Heart right ventricle (tissue), 16 donors: ENCODE measurements around the gene RB1. TPM values are rescaled to one million over a fixed set of nuclear protein-coding genes. Genes with fewer than 3 reads are reported as not detected.

ENCODE experiments used
- ATAC-seq, 8 donors: fragments of 200-7000 bp; cut with Tn5 transposase; one replicate each; pipeline ENCODE4 v1.9.1; 2020; ENCODE audit warnings: mild to moderate bottlenecking in 8 of 8, moderate library complexity in 8 of 8, moderate number of reproducible peaks in 1 of 8
- DNase-seq, 2 donors: peaks; one replicate each; pipeline ENCODE4 v3.0.0-alpha.2; 2020
- H3K27ac ChIP-seq, 10 donors: fragments of 200-600 bp; sonication (generic) in 2 of 10; one replicate each; pipeline versions ENCODE4 v1.5.0 to v1.8.0; 2020 to 2022; ENCODE audit warnings: mild to moderate bottlenecking in 3 of 10
- H3K27me3 ChIP-seq, 7 donors: fragments of 200-600 bp; one replicate each; pipeline ENCODE4 v1.8.0; 2021 to 2022; ENCODE audit warnings: mild to moderate bottlenecking in 2 of 7
- H3K36me3 ChIP-seq, 9 donors: fragments of 200-600 bp; sonication (generic) in 1 of 9; one replicate each; pipeline versions ENCODE4 v1.5.0 to v1.8.0; 2020 to 2022; ENCODE audit warnings: mild to moderate bottlenecking in 2 of 9
- H3K4me1 ChIP-seq, 9 donors: fragments of 200-600 bp; sonication (generic) in 1 of 9; one replicate each; pipeline versions ENCODE4 v1.5.0 to v1.8.0; 2020 to 2022; ENCODE audit warnings: mild to moderate bottlenecking in 4 of 9
- H3K4me3 ChIP-seq, 10 donors: fragments of 200-600 bp; sonication (generic) in 2 of 10; one replicate each; pipeline versions ENCODE4 v1.5.0 to v1.8.0; 2020 to 2022; ENCODE audit warnings: mild to moderate bottlenecking in 7 of 10, moderate library complexity in 2 of 10
- H3K9me3 ChIP-seq, 11 donors: fragments of 200-600 bp in 10 of 11; sonication (generic) in 2 of 11; one replicate each; pipeline versions ENCODE4 v1.5.0 to v1.8.0; 2013 to 2022; ENCODE audit warnings: mild to moderate bottlenecking in 2 of 11, control low read depth in 1 of 11, moderate library complexity in 1 of 11
- WGBS, 2 donors: extraction: QIAGEN DNeasy Blood & Tissue Kit; methylation state at CpG; one replicate each; pipeline ENCODE4 v1.1.7; 2013; ENCODE audit warnings: inconsistent platforms in 1 of 2; 5-methylcytosine and 5-hydroxymethylcytosine counted together
- intact Hi-C, 10 donors: fragments of 100-400 bp; cut with DNase I; formaldehyde crosslinking; loops; one replicate each; pipeline versions ENCODE4 v1.11.1 to v1.14.2; 2022
- polyA plus RNA-seq, 2 donors: library from polyadenylated mRNA; stranded (reverse); fragments of 200-250 nt; gene quantifications; one replicate each; pipeline ENCODE4 v1.2.3, GENCODE V29; 2013
- total RNA-seq, 10 donors: library from RNA; stranded (reverse); fragmentation: NEBNext Ultra II Directional in 3 of 10; extraction: Animal tissue kit (Norgen Biotek cat#: 25700) in 3 of 10; gene quantifications; one replicate each; pipeline versions ENCODE4 v1.2.1 to v1.2.4, GENCODE V29; 2021 to 2023
- TF ChIP-seq, protein P1 (sequence below), 9 donors: fragments of 200-600 bp; sonication (generic) in 2 of 9; IDR thresholded peaks; one replicate each; pipeline versions ENCODE4 v1.5.0 to v1.8.0; 2021 to 2022; ENCODE audit warnings: antibody characterized with exemption in 9 of 9, mild to moderate bottlenecking in 5 of 9, moderate library complexity in 1 of 9
- donor health status: Arrhythmogenic right ventricular cardiomyopathy.
- donor health status: ischemic (EF 13 %, LVEDD 7.1; RV severe dilation, severe dysfunction).
- donor health status: healthy with polysubstance abuse.
- donor health status: DM: no; HTN: yes; CAD: no.
- donor health status: DM: no; HTN: no; CAD: no.
- donor health status: ischemic (EF 25% LVEDD 6.9; RV normal size, moderate dysfunction).
- donor health status: ischemic (EF 25% LVEDD 5.7; RV mildly dilated, moderate dysfunction).
- donor health status: healthy.
- donor health status: DM: yes; HTN: yes; CAD: no.
- donor health status: Ischemic cardiomyopathy.
- donor health status: ischemic (EF 35%, LVEDD 5.7; RV mildly dilated, moderate dysfunction).
- donor health status: nonischemic (EF 11% LVEDD 7.7; RV severe dilation, severe dysfunction).
- donor health status: DM: yes; HTN: yes; CAD: no.
- donor health status: PGD.
- donor health status: ischemic (EF 29% LVEDD 5.4; RV normal size, mild dysfunction).
- donor health status: nonischemic (EF 23%, LVEDD 6.1; RV moderate dilation, normal function).

Gene RB1
- total and polyA plus RNA-seq, 12 donors, result 12.1 to 42.0 (median 25.9) TPM

DNA sequence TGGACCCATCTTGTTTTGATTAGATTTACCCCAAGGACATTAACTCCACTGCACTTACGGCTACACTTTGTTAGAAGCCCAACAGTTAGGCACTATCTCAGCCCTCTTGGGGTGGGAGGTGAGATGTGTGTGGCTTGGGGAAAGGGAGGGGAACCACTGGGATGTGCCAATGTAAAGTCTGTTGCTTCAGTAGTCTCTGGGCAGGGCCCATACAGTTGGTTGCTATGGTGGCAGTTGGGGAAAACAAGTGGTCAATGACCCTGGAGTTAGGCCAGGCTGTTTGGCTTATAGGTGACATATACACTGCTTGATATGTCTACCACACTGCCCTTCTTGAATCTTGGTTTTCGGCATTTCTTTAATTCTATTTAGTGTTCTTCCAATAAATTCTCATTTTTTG is 8.9 kb upstream of the RB1 start:
- TF ChIP-seq, protein P1, sequence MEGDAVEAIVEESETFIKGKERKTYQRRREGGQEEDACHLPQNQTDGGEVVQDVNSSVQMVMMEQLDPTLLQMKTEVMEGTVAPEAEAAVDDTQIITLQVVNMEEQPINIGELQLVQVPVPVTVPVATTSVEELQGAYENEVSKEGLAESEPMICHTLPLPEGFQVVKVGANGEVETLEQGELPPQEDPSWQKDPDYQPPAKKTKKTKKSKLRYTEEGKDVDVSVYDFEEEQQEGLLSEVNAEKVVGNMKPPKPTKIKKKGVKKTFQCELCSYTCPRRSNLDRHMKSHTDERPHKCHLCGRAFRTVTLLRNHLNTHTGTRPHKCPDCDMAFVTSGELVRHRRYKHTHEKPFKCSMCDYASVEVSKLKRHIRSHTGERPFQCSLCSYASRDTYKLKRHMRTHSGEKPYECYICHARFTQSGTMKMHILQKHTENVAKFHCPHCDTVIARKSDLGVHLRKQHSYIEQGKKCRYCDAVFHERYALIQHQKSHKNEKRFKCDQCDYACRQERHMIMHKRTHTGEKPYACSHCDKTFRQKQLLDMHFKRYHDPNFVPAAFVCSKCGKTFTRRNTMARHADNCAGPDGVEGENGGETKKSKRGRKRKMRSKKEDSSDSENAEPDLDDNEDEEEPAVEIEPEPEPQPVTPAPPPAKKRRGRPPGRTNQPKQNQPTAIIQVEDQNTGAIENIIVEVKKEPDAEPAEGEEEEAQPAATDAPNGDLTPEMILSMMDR (IDR thresholded peaks at IDR 0.05), result no peak
- H3K4me1 ChIP-seq, result peaks cover 0 to 7% (median 0%) of the 10 kb centered on the region in 9 donors
- H3K36me3 ChIP-seq, result no peaks in the 10 kb centered on the region
- no peaks in the 10 kb centered on the region for H3K27me3 ChIP-seq
- intact Hi-C loops, result no loop called here
- ATAC-seq, result no peak
- DNase-seq, result no peak
- H3K4me3 ChIP-seq, result no peak overlapping the region
- no peaks in the 10 kb centered on the region for H3K9me3 ChIP-seq
- 96 to 98% methylated on average over 2 of the region's 2 CpGs for WGBS, 2 donors
- no peak overlapping the region for H3K27ac ChIP-seq

DNA sequence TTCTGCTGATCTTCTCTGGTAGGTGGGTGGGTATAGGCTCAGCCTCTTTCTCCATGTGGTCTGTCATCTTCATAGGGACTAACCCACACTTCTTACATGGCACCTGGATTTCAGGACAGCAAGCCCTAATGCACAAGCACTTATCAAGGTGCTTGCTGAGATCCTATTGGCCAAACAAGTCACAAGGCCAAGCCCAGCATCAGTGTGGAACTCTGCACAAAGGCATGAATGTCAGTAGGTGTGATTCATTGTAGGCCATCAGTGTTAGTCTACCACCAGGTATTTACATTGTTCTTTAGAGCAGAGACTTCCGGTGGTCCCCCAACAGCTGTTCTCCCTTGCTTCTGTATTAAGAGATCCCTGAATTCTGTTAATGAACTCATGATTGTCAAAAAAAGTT is 8.3 kb upstream of the RB1 start:
- TF ChIP-seq, protein P1 (IDR thresholded peaks at IDR 0.05), result no peak
- Histone ChIP-seq H3K9me3 (no peaks in the 10 kb centered on the region), H3K27me3 (no peaks in the 10 kb centered on the region), H3K27ac (no peak overlapping the region), H3K36me3 (no peaks in the 10 kb centered on the region), H3K4me3 (no peak overlapping the region), H3K4me1 (peaks cover 0 to 7% (median 0%) of the 10 kb centered on the region in 9 donors)
- ATAC-seq (no peak), DNase-seq (no peak)
- intact Hi-C loops, result no loop called here
- 100% methylated on average over 1 of the region's 1 CpG for WGBS, 2 donors

DNA sequence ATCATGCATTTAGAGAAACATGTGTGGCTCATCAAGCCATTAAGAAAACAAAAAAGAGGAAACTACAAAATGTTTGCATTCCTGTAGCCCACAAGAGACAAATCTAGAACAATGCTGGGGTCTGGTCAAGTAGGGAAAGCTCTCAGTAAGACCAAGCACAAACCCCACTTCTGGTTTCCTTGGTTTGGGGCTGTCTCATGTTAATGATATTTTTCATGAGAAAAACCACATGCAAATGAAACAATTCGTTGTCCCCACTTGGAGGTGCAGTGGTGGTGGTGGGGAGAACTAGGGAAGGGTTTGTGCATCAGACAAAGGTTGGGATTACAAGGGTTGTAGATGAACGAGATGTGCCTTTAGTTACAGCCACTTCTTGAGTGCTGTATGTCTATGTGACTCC is 7.0 kb upstream of the RB1 start:
- ATAC-seq (no peak), DNase-seq (no peak)
- Histone ChIP-seq H3K4me3 (no peak overlapping the region), H3K36me3 (peaks cover 0 to 3% (median 0%) of the 10 kb centered on the region in 9 donors), H3K27me3 (no peaks in the 10 kb centered on the region), H3K4me1 (peaks cover 0 to 7% (median 0%) of the 10 kb centered on the region in 9 donors), H3K27ac (no peak overlapping the region), H3K9me3 (no peaks in the 10 kb centered on the region)
- WGBS, 2 donors, result 77 to 81% methylated on average over 2 of the region's 2 CpGs
- intact Hi-C loops, result no loop called here
- TF ChIP-seq, protein P1 (IDR thresholded peaks at IDR 0.05), result no peak

DNA sequence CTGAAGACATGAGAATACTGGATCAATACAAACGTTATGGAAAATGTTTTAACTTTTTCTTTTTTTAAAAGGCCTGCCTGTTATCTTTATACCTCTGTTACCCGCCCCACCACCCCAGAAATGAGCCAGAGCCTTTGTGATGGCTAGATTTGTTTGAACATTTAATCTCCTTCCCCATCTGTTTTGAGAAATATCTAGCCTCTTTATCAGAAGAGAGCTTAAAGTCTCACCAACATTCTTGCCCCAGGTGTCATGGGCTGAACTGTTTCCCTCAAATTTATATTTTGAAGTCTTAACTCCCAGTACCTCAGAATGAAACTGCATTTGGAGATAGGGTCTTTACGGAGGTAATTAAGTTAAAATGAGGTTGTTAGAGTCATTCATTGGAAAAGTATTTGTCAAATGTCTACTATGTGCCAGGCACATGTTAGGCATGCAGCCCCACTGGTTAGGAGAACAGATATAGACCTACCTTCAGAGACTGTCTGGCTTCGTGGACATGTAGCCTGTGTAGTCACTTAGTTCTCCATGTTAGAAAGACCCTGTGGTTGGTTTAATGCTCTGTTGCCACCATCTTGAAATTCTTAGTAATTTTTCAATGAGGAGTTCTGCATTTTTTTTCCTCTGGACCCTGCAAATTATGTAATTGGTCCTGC is 6.3 kb upstream of the RB1 start:
- Histone ChIP-seq H3K27me3 (no peaks in the 10 kb centered on the region), H3K4me3 (no peak overlapping the region), H3K27ac (no peak overlapping the region), H3K4me1 (peaks cover 0 to 3% (median under 1%) of the 10 kb centered on the region in 9 donors), H3K9me3 (no peaks in the 10 kb centered on the region), H3K36me3 (peaks cover 0 to 3% (median 0%) of the 10 kb centered on the region in 9 donors)
- TF ChIP-seq, protein P1 (IDR thresholded peaks at IDR 0.05), result no peak
- intact Hi-C loops, result no loop called here
- ATAC-seq, result no peak
- no peak for DNase-seq
- WGBS, 2 donors, result 83 to 84% methylated on average over 4 of the region's 4 CpGs
